Measurements from ENCODE around the gene GEMIN2.

DNA sequence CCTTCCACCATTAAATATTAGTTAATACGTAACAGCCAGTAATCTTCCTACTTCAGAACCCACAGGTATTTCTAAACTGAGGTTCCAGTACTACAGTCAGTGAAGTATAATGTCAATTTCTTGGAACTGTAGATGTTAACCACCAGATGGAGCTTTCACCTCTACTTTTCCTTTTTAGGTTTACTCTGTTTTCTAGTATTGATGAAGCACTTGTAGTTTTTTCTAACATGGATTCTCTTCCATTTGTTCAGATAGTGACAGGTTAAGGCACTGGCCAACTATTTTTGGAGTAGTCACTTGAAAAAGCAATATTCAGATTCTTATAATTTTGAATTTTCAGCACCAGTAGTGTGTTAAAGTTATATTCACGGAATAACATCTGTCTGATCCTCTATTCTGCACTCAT lies 6.5 kb upstream of the GEMIN2 start:
- TF ChIP-seq POLR2A (IDR thresholded peaks at IDR 0.05) = no peak
- TF ChIP-seq, protein P1, sequence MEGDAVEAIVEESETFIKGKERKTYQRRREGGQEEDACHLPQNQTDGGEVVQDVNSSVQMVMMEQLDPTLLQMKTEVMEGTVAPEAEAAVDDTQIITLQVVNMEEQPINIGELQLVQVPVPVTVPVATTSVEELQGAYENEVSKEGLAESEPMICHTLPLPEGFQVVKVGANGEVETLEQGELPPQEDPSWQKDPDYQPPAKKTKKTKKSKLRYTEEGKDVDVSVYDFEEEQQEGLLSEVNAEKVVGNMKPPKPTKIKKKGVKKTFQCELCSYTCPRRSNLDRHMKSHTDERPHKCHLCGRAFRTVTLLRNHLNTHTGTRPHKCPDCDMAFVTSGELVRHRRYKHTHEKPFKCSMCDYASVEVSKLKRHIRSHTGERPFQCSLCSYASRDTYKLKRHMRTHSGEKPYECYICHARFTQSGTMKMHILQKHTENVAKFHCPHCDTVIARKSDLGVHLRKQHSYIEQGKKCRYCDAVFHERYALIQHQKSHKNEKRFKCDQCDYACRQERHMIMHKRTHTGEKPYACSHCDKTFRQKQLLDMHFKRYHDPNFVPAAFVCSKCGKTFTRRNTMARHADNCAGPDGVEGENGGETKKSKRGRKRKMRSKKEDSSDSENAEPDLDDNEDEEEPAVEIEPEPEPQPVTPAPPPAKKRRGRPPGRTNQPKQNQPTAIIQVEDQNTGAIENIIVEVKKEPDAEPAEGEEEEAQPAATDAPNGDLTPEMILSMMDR (IDR thresholded peaks at IDR 0.05) = no peak
- no peak for TF ChIP-seq POLR2AphosphoS5 (IDR thresholded peaks at IDR 0.05)

Data from suprapubic skin (tissue), 4 donors.